ENCODE measurements around the gene SLC22A1.
"Not testable (repeated sequence)": the region's sequence is repeated elsewhere in the genome, so short reads cannot be mapped to it uniquely, and the experiment has no call there.

The SLC22A1 gene

DNA sequence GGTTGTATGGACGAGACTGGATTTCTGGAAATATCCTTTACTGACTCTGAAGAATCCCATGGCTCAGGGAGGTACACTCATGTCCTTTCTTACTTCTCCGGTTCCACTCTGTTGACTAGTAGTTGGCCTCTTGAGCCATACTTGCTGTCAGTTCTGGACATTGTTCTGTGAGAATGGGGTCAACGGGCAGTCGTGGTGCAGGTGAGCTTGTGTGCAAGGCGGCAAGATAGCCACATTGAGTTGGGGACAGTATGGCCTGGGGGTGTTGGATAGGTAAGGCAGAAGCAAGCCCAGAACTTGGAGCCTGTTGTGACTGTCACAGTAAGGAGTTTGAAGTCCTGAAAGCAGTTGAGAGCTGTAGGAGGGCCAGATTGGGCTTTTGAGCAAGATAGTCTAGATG, 13.5 kb upstream of the SLC22A1 start:
- no peaks in the 10 kb centered on the region; the same call in 1 of the 2 replicates for H3K4me1 ChIP-seq
- H3K4me3 ChIP-seq (ENCODE audit: low read depth, low read length): no peak overlapping the region
- DNase-seq: no peak
- no peak for TF ChIP-seq CTCF (IDR thresholded peaks at IDR 0.05; ENCODE audit: low read depth, low read length)
- no peaks in the 10 kb centered on the region for H3K27me3 ChIP-seq
- peaks cover 7% of the 10 kb centered on the region for H3K36me3 ChIP-seq
- no peaks in the 10 kb centered on the region for H3K9me3 ChIP-seq

- no peaks in the 10 kb centered on the region; the same call in 1 of the 2 replicates for H3K4me1 ChIP-seq
- no peaks in the 10 kb centered on the region for H3K27me3 ChIP-seq
- no peak for TF ChIP-seq CTCF (IDR thresholded peaks at IDR 0.05; ENCODE audit: low read depth, low read length)
- H3K36me3 ChIP-seq: no peaks in the 10 kb centered on the region
- H3K4me3 ChIP-seq (ENCODE audit: low read depth, low read length): no peak overlapping the region
- H3K9me3 ChIP-seq: no peaks in the 10 kb centered on the region
- DNase-seq: no peak
Observed at GRCh38 chr6:160110586-160111123, 11.0 kb upstream of the SLC22A1 start.

GRCh38 chr6:160111806-160112205, 9.8 kb upstream of the SLC22A1 start:
- Histone ChIP-seq H3K4me1 (no peaks in the 10 kb centered on the region; the same call in 1 of the 2 replicates), H3K36me3 (no peaks in the 10 kb centered on the region), H3K9me3 (no peaks in the 10 kb centered on the region), H3K27me3 (no peaks in the 10 kb centered on the region), H3K4me3 (ENCODE audit: low read depth, low read length) (no peak overlapping the region)
- DNase-seq: no peak
- TF ChIP-seq CTCF (IDR thresholded peaks at IDR 0.05; ENCODE audit: low read depth, low read length): no peak

DNA sequence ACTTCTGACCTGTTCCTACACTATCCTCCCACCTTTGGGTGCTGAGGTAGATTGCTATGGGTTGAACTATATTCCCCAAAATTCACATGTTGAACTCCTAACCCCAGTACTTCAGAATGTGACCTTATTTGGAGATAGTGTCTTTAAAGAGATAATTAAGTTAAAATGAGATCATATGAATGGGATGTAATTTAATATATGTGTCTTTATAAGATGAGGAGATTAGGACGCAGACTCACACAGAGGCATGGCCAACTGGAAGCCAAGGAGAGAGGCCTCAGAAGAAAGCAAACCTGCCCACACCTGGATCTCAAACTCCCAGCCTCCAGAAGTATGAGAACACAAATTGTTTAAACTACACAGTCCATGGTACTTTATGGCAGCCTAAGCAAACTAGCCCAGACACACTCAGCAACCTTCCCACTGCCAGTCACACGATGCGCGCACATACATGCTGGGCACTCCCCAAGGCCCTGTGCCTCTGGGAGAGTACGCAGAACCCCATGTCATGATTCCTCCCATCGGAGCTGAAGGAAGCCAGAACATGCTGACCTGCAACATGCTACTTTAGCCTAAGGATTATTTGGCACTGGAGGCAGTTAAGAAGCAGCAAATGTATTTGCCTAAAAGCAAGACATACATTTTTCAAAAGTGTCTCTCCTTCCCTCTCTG, 8.9 kb upstream of the SLC22A1 start:
- no peaks in the 10 kb centered on the region for H3K36me3 ChIP-seq
- no peak overlapping the region for H3K4me3 ChIP-seq (ENCODE audit: low read depth, low read length)
- TF ChIP-seq CTCF (IDR thresholded peaks at IDR 0.05; ENCODE audit: low read depth, low read length): no peak
- H3K4me1 ChIP-seq: no peaks in the 10 kb centered on the region; the same call in 1 of the 2 replicates
- DNase-seq: no peak
- no peaks in the 10 kb centered on the region for H3K9me3 ChIP-seq
- H3K27me3 ChIP-seq: no peaks in the 10 kb centered on the region

GRCh38 chr6:160114536-160114935, 7.1 kb upstream of the SLC22A1 start:
- not testable (repeated sequence) for H3K4me3 ChIP-seq (ENCODE audit: low read depth, low read length)

GRCh38 chr6:160115421-160115820, 6.2 kb upstream of the SLC22A1 start:
- no peaks in the 10 kb centered on the region; the same call in 1 of the 2 replicates for H3K4me1 ChIP-seq
- DNase-seq: no peak
- TF ChIP-seq CTCF (IDR thresholded peaks at IDR 0.05; ENCODE audit: low read depth, low read length): no peak
- H3K36me3 ChIP-seq: no peaks in the 10 kb centered on the region
- H3K27me3 ChIP-seq: no peaks in the 10 kb centered on the region
- H3K4me3 ChIP-seq (ENCODE audit: low read depth, low read length): no peak overlapping the region
- no peaks in the 10 kb centered on the region; the same call in 1 of the 2 replicates for H3K9me3 ChIP-seq

More at GRCh38 chr6:160114536-160114935, 7.1 kb upstream of the SLC22A1 start:
- not testable (repeated sequence) for H3K4me1 ChIP-seq, H3K9me3 ChIP-seq, DNase-seq, H3K36me3 ChIP-seq, H3K27me3 ChIP-seq

Data from BE2C (cell line).